NCI-H748 treated with DMSO at 0.1 percent for 48 hours (cell line): ENCODE data around the gene SLC49A3.
"Not testable (repeated sequence)": the region's sequence is repeated elsewhere in the genome, so short reads cannot be mapped to it uniquely, and the experiment has no call there.

Experiments
- DNase-seq: peaks from one replicate; lab custom pipeline; 2025; lab: John Stamatoyannopoulos, UW

The SLC49A3 gene

DNA sequence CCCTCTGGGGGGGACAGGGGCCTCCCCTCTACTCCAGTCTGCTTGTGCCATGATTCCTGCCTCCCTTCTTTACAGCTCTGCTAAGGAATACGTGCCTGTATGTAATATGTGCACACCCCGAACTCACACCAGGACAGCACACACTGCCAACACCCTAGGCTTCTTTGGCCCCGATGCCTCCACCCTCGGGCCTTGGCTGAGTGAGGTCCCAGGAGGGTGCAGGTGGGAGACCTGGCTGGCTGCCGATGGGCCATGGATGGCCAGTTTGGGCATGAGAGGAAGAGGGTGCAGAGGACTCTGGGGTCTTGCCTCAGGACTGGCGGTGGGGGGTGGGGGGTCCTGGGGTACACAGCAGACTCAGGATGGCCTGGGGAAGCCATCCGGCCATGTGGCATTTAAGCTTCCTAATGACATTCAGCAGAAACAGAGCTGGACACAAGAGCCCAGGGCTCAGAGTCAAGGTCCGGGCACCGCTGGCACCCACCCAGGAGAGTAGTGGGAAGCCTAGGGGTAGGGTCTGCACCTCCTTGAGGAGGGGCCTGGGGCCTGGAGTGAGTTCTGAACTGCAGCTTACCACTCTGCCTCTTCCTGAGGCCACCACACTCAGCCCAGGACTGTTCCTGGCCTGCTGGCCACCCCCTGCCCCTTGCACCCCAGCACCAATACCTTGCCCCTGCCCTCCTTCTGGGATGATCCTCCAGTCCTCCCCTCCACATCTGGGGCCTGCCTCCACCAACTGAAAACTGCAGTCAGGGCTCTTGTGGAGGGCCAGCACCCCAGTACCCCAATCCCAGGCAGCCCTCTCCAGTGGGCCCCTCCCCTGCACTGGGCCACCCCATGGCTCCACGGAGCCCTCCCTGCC is 14.6 kb upstream of the SLC49A3 start:
- no peak for DNase-seq

DNA sequence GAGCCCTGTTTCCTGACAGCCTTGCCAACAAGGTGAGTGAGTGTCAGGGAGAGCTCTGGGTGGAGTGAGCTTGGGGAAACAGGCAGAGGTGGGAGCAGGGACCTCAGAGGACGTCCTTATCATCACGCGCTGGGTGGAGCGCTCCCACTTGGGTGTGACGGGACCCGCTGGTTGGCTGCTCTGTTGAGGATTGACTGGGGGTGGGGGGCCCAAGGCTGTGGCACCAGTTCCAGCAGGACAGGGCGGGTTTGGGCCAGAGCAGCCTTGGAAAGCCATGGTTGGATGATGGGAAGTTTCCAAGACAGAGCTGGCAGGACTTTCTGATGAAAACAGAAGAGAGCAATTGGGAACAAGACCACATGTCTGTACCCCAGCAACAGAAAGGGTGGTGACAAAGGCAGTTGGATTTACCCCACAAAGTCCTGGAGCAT is 13.7 kb upstream of the SLC49A3 start:
- no peak for DNase-seq

DNA sequence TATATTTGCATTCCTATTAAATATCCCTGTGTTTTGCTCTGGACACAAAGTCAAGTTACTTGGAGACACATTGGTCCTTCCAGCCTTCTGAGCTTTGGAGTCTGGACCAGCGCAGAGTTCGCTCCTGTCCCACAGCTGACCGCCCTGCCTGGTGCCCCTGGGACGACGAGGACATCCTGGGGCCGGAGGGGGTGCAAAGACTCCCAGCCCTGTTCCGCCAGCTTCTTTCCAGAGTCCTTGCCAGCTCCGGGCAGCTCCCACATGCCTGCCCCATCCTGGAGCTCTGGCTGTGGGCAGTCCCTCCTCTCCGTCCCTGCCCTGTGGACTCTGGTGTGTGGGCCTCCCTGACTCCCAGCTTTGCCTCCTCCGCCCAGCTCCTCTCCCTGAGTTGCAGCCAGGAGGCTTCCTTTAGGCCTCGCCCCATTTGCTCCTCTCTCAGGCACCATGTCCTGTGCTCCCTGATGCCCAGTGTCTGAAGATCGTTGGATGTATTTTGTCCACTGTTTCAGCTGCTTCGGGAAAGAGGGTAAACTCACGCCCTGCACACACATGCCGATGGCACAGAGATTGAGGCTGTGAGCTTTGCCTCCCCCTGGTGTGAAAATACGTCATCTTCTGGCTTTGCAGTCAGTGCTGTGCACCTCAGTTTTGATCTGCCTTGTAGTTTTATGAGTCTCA is 11.8 kb upstream of the SLC49A3 start:
- no peak for DNase-seq

DNA sequence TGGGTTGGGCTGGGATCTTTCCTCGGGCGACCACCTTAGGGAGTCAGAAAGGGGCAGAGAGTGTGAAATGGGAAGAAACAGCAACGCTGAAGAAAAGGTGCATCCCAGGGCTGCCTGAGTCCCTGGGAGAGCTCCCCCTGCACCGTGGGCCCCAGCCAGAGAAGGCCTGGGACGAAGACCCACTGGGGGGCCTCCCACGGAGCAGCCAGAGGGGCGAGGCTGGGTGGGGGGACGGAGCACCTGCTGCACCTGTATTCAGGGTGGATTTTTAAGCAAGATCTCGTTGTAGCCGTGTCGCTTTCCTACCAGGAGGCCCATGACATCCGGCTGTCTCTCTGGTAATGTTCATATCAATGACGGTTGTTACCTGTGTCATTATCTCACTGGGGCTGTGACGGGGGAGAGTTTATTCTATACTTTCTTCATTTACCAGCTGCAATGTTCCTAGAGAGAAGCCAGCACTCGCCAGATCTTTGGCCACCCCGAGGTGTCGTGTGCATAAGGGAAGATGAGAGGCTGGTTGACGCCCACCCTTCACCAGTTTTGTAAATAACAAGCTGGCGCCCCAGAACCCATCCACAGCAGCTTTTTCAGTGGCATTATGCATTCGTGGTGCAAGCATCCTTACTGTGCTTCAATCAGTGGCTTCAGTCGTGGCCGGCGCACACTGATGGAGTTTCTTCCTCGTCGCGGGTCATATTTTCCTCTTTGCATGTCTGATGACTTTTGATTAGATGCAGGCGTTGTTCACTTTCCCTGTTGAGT is 11.0 kb upstream of the SLC49A3 start:
- no peak for DNase-seq

DNA sequence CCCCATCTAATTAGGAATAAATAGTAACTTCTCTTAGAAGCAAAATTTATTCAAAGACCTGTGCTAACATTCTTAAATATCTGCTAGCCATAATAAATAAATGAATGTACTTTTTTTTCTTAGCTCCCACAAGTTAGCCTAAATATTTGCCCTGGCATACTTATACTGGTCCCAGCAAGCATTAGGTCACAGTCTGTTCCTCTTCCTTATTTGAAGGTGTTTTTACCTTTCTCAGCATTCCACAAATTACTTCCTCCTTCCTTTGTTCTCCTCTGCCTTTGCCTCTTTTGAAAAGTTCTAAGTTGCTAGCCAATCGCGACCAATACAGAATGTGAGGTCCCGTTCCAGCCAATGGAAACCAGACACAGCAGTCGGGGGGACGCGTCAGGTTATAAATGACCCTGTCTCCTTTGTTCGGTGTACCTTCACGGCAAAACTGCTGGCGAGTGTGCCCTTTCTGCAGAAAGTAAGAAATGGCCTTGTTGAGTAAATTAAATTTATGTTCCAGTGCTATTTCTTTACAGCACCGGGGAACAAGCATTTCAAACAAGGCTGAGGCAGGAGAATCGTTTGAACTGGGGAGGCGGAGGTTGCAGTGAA is 5.5 kb upstream of the SLC49A3 start:
- not testable (repeated sequence) for DNase-seq

DNA sequence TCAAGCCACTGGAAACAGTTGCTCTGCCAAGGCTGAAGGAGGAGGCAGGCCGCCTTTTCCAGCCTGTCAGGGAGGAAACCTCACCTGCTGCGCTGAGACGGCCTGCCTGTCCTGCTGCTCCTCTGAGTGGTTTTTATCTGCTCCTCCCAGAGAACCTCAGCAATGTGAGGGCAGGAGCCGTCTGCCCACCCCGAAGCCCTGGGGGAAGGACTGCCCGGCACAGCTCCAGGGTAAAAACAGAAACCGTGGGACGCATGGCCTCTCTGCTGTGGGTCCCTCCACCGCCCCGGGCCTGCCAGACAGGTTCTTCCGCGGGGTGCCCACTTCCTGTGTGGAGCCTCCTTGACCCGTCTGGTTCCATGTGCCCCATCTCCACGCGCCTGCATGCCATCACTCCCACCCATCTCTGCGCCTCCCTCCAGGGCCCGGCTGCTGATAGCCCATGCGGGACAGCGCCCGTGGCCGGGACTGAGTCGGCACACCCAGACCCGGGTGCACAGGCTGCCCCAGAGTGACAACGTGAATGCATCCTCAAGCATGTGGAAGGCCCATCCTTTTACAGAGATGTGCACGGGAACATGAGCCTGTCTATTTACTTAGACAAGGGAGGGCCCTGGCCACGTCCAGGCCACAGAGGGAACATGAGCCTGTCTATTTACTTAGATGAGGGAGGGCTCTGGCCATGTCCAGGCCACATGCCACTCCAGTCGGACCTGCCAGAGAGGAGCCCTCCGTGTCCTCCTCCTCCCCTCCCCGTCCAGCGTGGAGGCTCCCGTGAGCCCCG is 4.0 kb upstream of the SLC49A3 start:
- DNase-seq, result no peak

DNA sequence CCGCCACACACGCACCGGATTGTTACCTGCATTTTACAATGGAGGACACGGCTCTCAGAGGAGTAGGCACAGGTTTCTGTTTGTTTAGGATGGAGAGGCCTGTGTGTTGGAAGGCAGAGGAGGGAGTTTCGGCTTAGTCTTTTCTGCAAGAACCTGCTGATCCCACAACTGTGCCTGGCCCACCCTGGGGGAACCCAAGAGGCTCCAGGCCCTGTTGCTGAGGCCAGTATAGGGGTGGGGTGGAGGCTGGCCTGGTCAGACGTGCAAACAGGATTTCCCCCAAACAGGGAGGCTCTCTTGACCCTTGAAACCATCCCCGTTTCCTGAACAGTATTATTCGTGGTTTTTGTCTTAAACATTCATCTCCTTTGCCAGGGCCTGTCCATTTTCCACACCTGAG is 772 bp upstream of the SLC49A3 start:
- DNase-seq, result no peak

DNA sequence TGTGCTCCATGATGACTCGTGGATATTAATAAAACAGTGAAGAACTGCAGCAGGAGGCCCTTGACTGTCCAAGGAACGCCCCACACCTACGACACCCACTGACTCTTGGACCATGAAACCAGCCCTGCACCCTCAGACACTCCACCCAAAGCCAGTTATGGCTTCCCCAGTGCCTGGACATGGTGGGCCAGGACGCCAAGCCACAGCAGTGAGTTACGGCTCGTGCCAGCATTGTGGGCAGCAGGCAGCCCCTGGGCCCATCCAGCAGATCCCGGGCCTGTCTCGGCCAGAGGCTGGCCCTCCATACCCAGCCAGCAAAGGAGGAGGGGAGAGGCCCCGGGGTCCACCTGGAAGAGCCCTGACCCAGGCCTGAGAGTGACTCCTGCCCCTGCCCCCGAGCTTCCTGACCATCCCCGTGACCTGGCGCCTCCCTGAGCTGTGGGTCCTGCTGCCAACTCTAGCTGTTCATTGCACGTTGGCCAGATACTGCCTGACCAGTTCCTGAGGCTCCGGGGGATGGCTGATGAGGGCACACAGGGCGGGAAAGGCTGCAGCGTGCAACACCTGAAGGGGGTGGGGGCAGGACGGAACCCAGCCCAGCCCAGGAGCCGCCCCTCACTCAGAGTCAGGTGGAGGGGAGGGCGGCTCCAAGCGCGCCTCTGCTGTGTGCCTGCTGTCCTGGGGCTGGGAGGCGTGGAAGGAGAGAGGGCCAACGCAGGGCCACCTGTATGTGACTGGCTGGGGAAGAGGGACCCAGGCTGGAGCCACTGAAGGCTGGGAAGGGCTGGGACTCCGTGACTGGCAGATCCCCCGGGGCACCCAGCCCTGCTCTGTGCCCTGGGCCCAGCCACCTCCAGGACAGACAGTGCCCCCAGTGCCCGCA is 739 bp downstream of the SLC49A3 start:
- DNase-seq, result no peak

DNA sequence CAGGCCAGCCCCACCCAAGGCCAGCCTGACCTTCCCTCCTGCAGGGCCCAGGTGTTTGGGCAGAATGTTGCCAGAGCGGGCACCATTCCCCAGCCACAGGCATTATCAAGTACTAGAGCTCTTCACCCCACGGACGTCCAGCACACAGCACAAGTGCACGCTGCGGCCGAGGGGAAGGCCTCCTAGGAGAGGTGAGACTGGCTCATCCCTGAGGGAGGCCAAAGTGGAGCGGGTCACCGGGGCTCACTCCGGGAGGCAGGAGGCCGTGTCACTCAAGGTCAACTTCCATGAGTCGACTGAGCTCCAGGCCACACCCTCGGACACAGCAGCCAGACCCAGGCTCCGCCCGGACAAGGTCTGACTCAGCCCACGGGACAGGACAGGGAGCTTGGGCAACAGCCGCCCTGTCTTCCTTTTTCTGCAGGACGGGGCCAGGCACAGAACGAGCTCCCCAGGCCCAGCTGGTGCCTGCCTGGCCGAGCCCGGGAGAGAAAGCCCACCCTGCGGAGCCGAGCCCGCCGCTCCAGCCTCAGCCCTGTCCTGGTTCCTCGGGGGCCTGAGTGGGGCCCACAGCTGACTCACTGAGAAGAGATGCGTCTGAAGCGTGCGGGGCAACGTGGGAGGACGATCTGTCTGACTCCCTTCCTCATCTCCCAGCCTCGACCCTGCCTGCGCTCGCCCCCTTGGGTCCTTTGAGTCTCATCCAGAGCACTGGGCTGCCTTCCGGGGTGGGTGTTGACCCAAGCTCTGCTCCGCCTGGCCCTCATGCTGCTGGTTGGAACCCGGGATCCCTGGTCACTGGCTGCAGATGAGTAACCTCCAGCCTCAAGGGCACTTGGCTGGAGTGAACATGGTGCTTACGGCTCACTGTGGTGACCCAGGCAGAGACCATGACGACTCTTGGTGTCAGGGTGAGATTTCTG is 1.6 kb downstream of the SLC49A3 start:
- DNase-seq, result no peak

DNA sequence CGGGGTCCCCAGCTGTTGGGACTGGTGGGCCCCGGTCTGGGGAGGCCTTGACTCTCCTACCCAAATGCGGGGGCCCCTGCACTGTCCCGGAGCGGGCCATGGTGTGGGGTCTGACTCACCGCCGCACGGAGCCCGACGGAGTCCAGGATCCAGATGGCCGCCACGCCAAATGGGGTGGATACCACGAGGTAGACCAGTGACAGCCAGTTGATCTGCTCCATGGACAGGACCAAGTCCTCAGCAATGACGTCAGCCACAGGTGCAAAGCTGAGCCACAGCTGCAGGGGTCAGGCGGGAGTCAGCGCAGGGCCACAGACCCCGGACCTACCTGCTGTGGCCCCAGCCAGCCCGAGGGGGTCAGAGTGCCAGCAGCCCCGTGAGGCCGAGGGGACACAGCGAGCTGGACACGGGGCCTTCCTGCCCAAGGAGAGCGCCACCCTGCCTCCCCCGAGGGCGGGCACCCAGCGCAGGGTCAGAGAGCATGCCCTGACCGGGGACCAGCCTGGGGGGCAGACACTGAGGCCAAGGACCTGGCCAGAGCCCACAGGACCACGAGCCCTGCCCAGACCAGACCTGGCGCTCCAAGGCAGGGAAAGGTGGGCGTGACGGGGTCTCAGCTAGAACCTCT is 2.4 kb downstream of the SLC49A3 start:
- DNase-seq, result no peak

DNA sequence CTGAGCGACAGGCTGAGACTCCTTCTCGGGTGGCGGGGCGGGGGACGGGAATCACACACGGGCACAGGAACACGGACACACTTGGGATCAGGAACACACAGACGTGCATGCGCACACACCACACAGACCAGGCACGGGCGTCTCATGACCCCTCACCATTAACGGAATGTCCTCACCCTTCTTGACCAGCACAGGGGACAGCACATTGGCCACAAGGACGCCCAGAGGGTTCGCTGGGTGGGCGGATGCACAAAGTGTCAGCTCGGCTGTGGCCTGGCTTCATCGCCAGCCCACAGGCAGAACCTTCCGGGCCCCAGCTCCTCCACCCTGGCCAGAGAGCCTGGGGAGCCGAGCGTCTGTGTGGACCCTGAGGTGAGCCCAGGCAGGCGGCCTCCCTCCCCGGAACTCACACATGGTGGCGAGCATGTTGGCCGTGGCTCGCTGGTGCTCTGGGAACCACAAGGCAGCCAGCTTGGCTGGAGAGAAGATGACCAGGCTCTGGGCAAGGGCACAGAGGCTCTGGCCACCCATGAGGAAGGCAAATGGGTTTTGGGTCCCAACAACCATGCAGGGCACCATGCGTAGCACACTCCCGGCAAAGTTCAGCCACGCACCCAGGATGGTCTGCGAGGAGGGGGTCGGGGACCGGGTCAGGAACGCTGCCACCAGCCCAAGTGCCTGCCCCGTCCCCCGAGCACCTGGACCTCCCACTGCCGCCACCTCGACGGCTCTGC is 3.1 kb downstream of the SLC49A3 start:
- DNase-seq, result no peak

DNA sequence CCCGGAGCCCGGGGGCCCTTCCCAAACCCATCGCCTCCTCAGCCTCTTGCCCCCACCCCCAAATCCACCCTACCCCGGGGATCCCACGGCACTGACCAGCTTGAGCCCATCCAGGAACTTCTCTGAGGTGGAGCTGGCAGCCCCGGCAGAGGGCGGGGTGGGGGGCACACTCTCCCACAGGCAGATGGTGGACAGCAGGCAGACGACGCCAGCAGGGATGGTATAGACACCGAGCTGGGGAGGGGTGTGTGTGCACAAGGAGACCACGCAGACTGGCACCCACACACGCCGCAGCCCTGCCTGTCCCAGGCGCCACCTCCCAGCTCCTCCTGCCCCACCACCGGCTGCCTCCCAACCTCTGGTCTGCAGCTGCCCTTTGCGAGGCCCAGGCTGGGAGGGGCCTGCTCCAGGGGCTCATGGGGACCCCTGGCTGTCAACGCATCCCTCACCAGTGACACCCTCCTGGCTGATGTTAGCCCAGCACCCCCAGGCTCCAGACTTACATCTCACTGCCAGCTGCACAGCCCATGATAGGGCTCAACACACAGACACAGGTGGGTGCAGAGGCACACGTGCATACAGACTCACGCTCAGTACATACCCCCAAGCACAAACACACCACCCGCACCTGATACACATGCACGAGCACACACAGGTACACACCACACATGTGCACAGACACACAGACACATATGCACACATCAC is 4.2 kb downstream of the SLC49A3 start:
- no peak for DNase-seq

DNA sequence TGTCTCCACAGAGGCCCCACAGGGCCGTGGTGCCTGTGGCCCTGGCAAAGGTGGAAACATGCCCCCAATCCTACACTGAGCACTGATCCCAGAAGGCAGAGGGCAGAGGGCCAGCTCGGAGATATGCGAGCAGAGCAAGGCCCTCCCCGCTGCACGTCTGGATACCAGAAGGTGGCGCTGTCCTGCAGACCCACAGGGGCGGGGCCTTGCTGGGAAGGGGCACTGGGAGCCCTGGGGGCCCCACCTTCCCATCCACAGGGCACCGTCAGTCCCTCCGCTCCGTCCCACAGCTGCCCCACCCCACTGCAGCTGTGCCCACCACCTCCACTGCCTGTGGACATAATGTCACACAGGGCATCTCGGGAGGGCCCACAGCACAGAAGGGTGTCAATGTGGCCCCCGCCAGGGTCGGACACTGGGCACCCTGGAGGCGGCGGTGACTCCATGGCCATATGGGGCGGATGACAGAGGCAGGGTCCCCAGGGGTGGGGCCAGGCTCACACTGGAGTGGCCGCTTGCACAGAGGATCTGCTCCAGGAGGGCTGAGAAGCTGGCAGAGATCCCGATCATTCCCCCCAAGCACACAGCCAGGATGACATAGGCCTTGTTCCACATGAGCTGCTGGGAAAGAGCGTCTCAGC is 4.8 kb downstream of the SLC49A3 start:
- no peak for DNase-seq

DNA sequence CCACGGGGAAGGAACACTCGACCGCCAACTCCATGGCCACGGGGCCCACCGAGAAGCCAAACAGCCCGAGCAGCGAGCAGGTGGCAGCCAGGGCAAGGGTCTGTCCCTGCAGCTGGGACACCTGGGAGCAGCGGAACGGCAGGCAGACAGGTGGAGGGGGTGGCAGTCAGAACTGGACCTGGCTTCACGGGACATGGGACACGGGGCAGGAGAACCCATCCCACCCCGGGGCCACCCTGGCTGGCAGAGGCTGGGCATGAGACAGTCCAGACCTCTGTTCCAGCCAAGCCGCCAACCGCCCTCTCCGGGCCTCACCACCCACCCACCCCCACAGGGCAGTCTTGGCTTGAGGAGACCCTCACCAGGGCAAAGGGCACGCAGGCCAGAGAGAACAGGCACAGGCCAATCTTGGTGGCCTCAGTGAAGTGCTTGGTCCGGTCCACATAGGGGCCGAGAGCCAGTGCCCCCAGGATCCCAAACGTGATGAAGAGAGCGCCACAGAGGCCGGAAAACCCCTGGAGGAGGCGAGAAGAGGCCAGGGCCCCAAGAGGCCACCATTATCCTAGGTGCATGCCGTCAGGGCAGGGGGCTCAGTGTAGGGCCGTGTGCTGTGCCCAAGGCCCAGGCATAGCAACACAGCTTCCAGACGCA is 5.6 kb downstream of the SLC49A3 start:
- no peak for DNase-seq

DNA sequence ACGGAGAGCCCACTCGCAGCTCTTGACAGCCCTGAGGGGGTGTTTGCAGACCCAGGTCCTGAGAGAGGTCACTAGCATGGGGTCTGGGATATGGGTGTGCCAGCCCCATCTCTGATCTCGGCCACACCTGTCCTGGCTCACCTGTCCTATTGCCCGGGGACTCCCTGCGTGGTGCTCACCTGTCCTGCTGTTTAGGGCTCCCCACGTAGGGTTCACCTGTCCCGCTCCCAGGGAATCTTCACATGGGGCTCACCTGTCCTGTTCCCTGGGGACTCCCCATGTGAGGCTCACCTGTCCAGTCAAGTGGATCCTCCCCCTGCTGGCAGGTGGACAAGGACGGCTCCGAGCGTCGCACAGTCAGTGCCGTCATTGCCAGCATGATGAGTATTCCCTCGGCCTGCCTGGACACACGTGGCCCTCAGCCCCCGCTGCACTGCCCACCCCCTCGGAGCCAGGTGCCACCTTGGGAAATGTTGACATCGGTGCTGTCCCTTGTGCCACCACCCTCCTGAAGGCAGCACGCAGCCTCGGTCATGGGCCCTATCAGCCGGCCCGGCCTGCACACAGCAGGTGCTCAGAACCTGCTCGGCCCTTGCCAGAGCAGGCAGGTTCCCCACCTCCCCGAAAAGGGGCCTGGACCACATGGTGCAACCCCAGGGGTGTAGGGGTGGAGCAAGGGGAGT is 6.3 kb downstream of the SLC49A3 start:
- no peak for DNase-seq
